ENCODE measurements around the gene NUDT19.
"Not testable (repeated sequence)": the region's sequence is repeated elsewhere in the genome, so short reads cannot be mapped to it uniquely, and the experiment has no call there.

GRCh38 chr19:32656379-32656778, 35.2 kb upstream of the NUDT19 start:
- not testable (repeated sequence) for TF ChIP-seq POLR2A, CTCF (IDR thresholded peaks at IDR 0.05)
